A549 (cell line): ENCODE measurements around the gene SF3A1.

Experiments used
- BHLHE40 ChIP-seq: IDR thresholded peaks from 2 replicates; pipeline ENCODE4 v1.6.1; 2012; ENCODE audit warnings: low read depth, low read length, inconsistent platforms
- CBX2 ChIP-seq: fragments of 200-600 bp; sonication (generic); IDR thresholded peaks from 2 replicates; pipeline ENCODE4 v1.6.1; 2016; ENCODE audit warnings: low read depth, mild to moderate bottlenecking, borderline replicate concordance
- CBX8 ChIP-seq: fragments of 200-600 bp; sonication (generic); IDR thresholded peaks from 2 replicates; pipeline ENCODE4 v1.6.1; 2016
- CHD2 ChIP-seq: fragments of 150-350 bp; IDR thresholded peaks from 2 replicates; pipeline ENCODE4 v1.6.1; 2014; ENCODE audit warnings: low read length; ENCODE audit not compliant: partially characterized antibody
- CTCF ChIP-seq: fragments of >200 bp; sonication (Bioruptor Twin); formaldehyde crosslinking; IDR thresholded peaks from 3 replicates; pipeline ENCODE4 v1.5.1; 2016
- EP300 ChIP-seq, 2 experiments: fragments of >200 bp; sonication (Bioruptor Twin); formaldehyde crosslinking; IDR thresholded peaks; 2 replicates in 1 of 2; 3 replicates in 1 of 2; pipeline ENCODE4 v1.6.1; 2016 to 2017
- ESRRA ChIP-seq: fragments of 150-350 bp; IDR thresholded peaks from 2 replicates; pipeline ENCODE4 v1.6.1; 2014; ENCODE audit warnings: mild to moderate bottlenecking, low read length, borderline replicate concordance
- HDAC2 ChIP-seq: fragments of 200-600 bp; sonication (generic); IDR thresholded peaks from 2 replicates; pipeline ENCODE4 v1.6.1; 2016
- JUN ChIP-seq, 2 experiments: fragments of >200 bp; sonication (Bioruptor Twin); formaldehyde crosslinking; IDR thresholded peaks; 2 replicates in 1 of 2; 3 replicates in 1 of 2; pipeline ENCODE4 v1.6.1; 2016 to 2017
- PBX3 ChIP-seq: IDR thresholded peaks from 2 replicates; pipeline ENCODE4 v1.6.1; 2012
- PHF8 ChIP-seq: fragments of 200-600 bp; sonication (generic); IDR thresholded peaks from 2 replicates; pipeline ENCODE4 v1.6.1; 2016; ENCODE audit warnings: low read depth, mild to moderate bottlenecking, antibody characterized with exemption, moderate library complexity, borderline replicate concordance
- REST ChIP-seq: fragments of 200-600 bp; sonication (generic); IDR thresholded peaks from 2 replicates; pipeline ENCODE4 v1.6.1; 2016; ENCODE audit warnings: antibody characterized with exemption, mild to moderate bottlenecking, moderate library complexity
- RFX5 ChIP-seq: fragments of 450-650 bp; IDR thresholded peaks from 2 replicates; pipeline ENCODE4 v1.7.1; 2014; ENCODE audit warnings: antibody characterized with exemption, mild to moderate bottlenecking, moderate library complexity
- SMC3 ChIP-seq: fragments of >200 bp; sonication (Bioruptor Twin); formaldehyde crosslinking; IDR thresholded peaks from 3 replicates; pipeline ENCODE4 v1.6.1; 2018; ENCODE audit warnings: inconsistent platforms

GRCh38 chr22:30292069-30292970 is 64.4 kb downstream of the SF3A1 start:
- TF ChIP-seq REST (no peak), CTCF (no peak), SMC3 (no peak), ESRRA (no peak), PHF8 (no peak), BHLHE40 (no peak), CBX2 (no peak), HDAC2 (no peak), CHD2 (no peak), EP300 (IDR thresholded peaks at IDR 0.05) (no peak), PBX3 (no peak), RFX5 (no peak), CBX8 (no peak), JUN (IDR thresholded peaks at IDR 0.05) (no peak)
